Astrocyte (in vitro differentiated cells and primary cell): ENCODE results near the gene GYPC. TPM values are rescaled to one million over a fixed set of nuclear protein-coding genes. Genes with fewer than 3 reads are reported as not detected.

ENCODE experiments used
- DNase-seq: peaks from one replicate; pipeline ENCODE4 v3.0.0-alpha.2; 2010; ENCODE audit warnings: low read depth
- FAIRE-seq: peaks from 2 replicates; lab custom pipeline; 2011; peaks lifted over from hg19 to GRCh38; lab: Jason Lieb, UNC
- H2AFZ ChIP-seq: 2 replicates; pipeline ENCODE4 v1.6.0; 2012; ENCODE audit warnings: low read depth, low read length, inconsistent platforms
- H3K27ac ChIP-seq: 2 replicates; pipeline ENCODE4 v1.5.1; 2011; ENCODE audit warnings: low read depth, low read length, inconsistent platforms
- H3K27me3 ChIP-seq: 2 replicates; pipeline ENCODE4 v1.6.0; 2011; ENCODE audit warnings: low read length, inconsistent platforms; ENCODE audit not compliant: insufficient read depth
- H3K36me3 ChIP-seq: 2 replicates; pipeline ENCODE4 v1.5.1; 2011; ENCODE audit warnings: low read length, inconsistent platforms; ENCODE audit not compliant: insufficient read depth
- H3K4me1 ChIP-seq: 2 replicates; pipeline ENCODE4 v1.5.1; 2011; ENCODE audit warnings: low read length, inconsistent platforms; ENCODE audit not compliant: insufficient read depth
- H3K4me2 ChIP-seq: 2 replicates; pipeline ENCODE4 v1.6.0; 2012; ENCODE audit warnings: low read length, inconsistent platforms
- H3K4me3 ChIP-seq: 2 replicates; pipeline ENCODE4 v1.5.1; 2011; ENCODE audit warnings: low read depth, mild to moderate bottlenecking, low read length, inconsistent platforms; ENCODE audit not compliant: insufficient read depth
- H3K79me2 ChIP-seq: 2 replicates; pipeline ENCODE4 v1.6.0; 2012; ENCODE audit warnings: mild to moderate bottlenecking, low read length, inconsistent platforms; ENCODE audit not compliant: insufficient read depth
- H3K9ac ChIP-seq: 2 replicates; pipeline ENCODE4 v1.6.0; 2012; ENCODE audit warnings: mild to moderate bottlenecking, low read length, inconsistent platforms
- H3K9me3 ChIP-seq: 2 replicates; pipeline ENCODE4 v1.5.1; 2012; ENCODE audit warnings: low read depth, mild to moderate bottlenecking, low read length, inconsistent platforms; ENCODE audit not compliant: insufficient read depth
- H4K20me1 ChIP-seq: 2 replicates; pipeline ENCODE4 v1.6.0; 2012; ENCODE audit warnings: low read length, inconsistent platforms; ENCODE audit not compliant: insufficient read depth
- H3K27ac Mint-ChIP-seq: one replicate; pipeline ENCODE4 v1.8.0; 2021; ENCODE audit warnings: mild to moderate bottlenecking, mixed read lengths; ENCODE audit not compliant: unreplicated experiment
- H3K27me3 Mint-ChIP-seq: one replicate; pipeline ENCODE4 v1.8.0; 2021; ENCODE audit warnings: low read depth, mixed read lengths; ENCODE audit not compliant: unreplicated experiment
- H3K36me3 Mint-ChIP-seq: one replicate; pipeline ENCODE4 v1.8.0; 2021; ENCODE audit warnings: low read depth, mixed read lengths; ENCODE audit not compliant: unreplicated experiment
- H3K4me1 Mint-ChIP-seq: one replicate; pipeline ENCODE4 v1.8.0; 2021; ENCODE audit warnings: low read depth, mixed read lengths; ENCODE audit not compliant: unreplicated experiment
- H3K4me3 Mint-ChIP-seq: one replicate; pipeline ENCODE4 v1.8.0; 2021; ENCODE audit warnings: mild to moderate bottlenecking, moderate library complexity, mixed read lengths; ENCODE audit not compliant: unreplicated experiment
- H3K9me3 Mint-ChIP-seq: one replicate; pipeline ENCODE4 v1.8.0; 2021; ENCODE audit warnings: mild to moderate bottlenecking, mixed read lengths; ENCODE audit not compliant: unreplicated experiment
- EZH2 ChIP-seq: IDR thresholded peaks from 2 replicates; pipeline ENCODE4 v1.6.1; 2012; ENCODE audit warnings: mild to moderate bottlenecking, low read length, inconsistent platforms; ENCODE audit not compliant: insufficient read depth
- total RNA-seq: library from RNA; stranded (reverse); gene quantifications from 2 replicates; pipeline ENCODE4 v1.2.1, GENCODE V29; 2021
- TF ChIP-seq, protein P1 (sequence below): IDR thresholded peaks from 2 replicates; pipeline ENCODE4 v1.5.1; 2011; ENCODE audit warnings: low read depth, mild to moderate bottlenecking, inconsistent platforms, low read length, moderate library complexity; ENCODE audit not compliant: insufficient read depth

GYPC gene
- total RNA-seq, 1 donor from 2014 or later: 29.3 TPM

GRCh38 chr2:126725580-126725979 lies 69.6 kb downstream of the GYPC start:
- Histone ChIP-seq H3K9ac (no peak overlapping the region), H3K27ac (no peak overlapping the region), H4K20me1 (no peaks in the 10 kb centered on the region), H3K79me2 (no peaks in the 10 kb centered on the region), H3K36me3 (no peaks in the 10 kb centered on the region), H3K4me2 (no peak overlapping the region), H3K4me3 (no peak overlapping the region), H3K27me3 (no peaks in the 10 kb centered on the region), H3K4me1 (no peaks in the 10 kb centered on the region), H3K9me3 (peaks cover 5% of the 10 kb centered on the region), H2AFZ (no peak overlapping the region)
- FAIRE-seq (no peak), DNase-seq (no peak)
- no peak for TF ChIP-seq EZH2
- TF ChIP-seq, protein P1, sequence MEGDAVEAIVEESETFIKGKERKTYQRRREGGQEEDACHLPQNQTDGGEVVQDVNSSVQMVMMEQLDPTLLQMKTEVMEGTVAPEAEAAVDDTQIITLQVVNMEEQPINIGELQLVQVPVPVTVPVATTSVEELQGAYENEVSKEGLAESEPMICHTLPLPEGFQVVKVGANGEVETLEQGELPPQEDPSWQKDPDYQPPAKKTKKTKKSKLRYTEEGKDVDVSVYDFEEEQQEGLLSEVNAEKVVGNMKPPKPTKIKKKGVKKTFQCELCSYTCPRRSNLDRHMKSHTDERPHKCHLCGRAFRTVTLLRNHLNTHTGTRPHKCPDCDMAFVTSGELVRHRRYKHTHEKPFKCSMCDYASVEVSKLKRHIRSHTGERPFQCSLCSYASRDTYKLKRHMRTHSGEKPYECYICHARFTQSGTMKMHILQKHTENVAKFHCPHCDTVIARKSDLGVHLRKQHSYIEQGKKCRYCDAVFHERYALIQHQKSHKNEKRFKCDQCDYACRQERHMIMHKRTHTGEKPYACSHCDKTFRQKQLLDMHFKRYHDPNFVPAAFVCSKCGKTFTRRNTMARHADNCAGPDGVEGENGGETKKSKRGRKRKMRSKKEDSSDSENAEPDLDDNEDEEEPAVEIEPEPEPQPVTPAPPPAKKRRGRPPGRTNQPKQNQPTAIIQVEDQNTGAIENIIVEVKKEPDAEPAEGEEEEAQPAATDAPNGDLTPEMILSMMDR: no peak
- Mint-ChIP-seq H3K4me1 (peaks cover 5% of the 10 kb centered on the region), H3K4me3 (no peak overlapping the region), H3K9me3 (peaks cover 10% of the 10 kb centered on the region), H3K27ac (no peak overlapping the region), H3K36me3 (no peaks in the 10 kb centered on the region), H3K27me3 (peaks cover 6% of the 10 kb centered on the region)

DNA sequence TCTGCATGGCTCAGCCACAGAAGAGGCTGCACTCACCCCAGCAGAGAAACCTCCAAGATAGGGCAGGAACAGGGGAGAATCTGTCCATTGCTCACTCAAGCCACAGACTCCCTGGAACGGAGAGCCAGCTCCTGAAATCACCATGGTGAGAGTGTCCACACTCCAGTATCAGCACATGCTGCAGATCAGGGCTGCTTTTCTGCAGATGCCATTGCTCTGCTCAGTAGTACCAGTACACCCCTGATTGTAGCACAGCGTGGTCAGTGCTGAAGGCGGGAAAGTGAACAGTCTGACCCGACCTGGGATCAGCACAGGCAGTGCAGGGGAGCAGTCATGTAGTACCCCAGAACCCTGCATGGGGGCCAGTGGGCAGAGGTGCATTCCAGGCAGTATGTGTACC lies 73.9 kb downstream of the GYPC start:
- H3K4me3 Mint-ChIP-seq: no peak overlapping the region
- no peak overlapping the region for H2AFZ ChIP-seq
- H3K36me3 Mint-ChIP-seq: peaks cover 2% of the 10 kb centered on the region
- H3K79me2 ChIP-seq: no peaks in the 10 kb centered on the region
- H3K9ac ChIP-seq: no peak overlapping the region
- no peak for DNase-seq
- no peaks in the 10 kb centered on the region for H3K4me1 Mint-ChIP-seq
- H3K4me1 ChIP-seq: no peaks in the 10 kb centered on the region
- TF ChIP-seq, protein P1: no peak
- no peak for TF ChIP-seq EZH2
- H3K27ac ChIP-seq: no peak overlapping the region
- peaks cover 15% of the 10 kb centered on the region for H3K27me3 Mint-ChIP-seq
- H3K4me3 ChIP-seq: no peak overlapping the region
- no peaks in the 10 kb centered on the region for H3K36me3 ChIP-seq
- H3K27me3 ChIP-seq: no peaks in the 10 kb centered on the region
- H4K20me1 ChIP-seq: no peaks in the 10 kb centered on the region
- H3K27ac Mint-ChIP-seq: no peak overlapping the region
- no peak for FAIRE-seq
- H3K9me3 Mint-ChIP-seq: peaks cover 10% of the 10 kb centered on the region
- no peak overlapping the region for H3K4me2 ChIP-seq
- peaks cover 5% of the 10 kb centered on the region for H3K9me3 ChIP-seq

DNA sequence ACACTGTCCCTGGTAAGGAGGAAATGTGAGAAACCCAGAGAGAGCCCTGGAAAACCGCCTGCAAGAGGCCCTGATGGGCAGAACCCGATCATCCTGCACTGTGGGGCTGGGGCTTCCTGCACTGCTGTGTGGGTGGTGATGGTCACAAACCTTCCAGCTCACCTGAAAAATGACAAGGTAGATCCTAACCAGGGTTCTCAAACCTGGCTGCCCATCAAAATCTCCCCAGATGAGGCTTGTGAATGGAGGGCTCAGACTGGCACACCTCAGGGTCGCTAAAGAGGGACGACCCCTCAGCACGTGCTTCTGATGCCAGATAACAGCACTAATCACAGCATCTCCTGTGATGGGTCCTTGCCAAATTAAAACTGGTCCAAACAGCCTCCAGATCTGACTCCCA lies 74.7 kb downstream of the GYPC start:
- Mint-ChIP-seq H3K36me3 (peaks cover 2% of the 10 kb centered on the region), H3K4me1 (no peaks in the 10 kb centered on the region), H3K27ac (no peak overlapping the region), H3K9me3 (peaks cover 5% of the 10 kb centered on the region), H3K27me3 (peaks cover 15% of the 10 kb centered on the region), H3K4me3 (no peak overlapping the region)
- Histone ChIP-seq H4K20me1 (no peaks in the 10 kb centered on the region), H3K9me3 (peaks cover 5% of the 10 kb centered on the region), H3K79me2 (no peaks in the 10 kb centered on the region), H3K4me1 (no peaks in the 10 kb centered on the region), H3K27ac (no peak overlapping the region), H3K4me3 (no peak overlapping the region), H3K27me3 (no peaks in the 10 kb centered on the region), H3K36me3 (no peaks in the 10 kb centered on the region), H3K9ac (no peak overlapping the region), H3K4me2 (no peak overlapping the region), H2AFZ (no peak overlapping the region)
- TF ChIP-seq, protein P1: no peak
- no peak for TF ChIP-seq EZH2
- FAIRE-seq (no peak), DNase-seq (no peak)
